ENCODE data around the gene BACH2.

DNA sequence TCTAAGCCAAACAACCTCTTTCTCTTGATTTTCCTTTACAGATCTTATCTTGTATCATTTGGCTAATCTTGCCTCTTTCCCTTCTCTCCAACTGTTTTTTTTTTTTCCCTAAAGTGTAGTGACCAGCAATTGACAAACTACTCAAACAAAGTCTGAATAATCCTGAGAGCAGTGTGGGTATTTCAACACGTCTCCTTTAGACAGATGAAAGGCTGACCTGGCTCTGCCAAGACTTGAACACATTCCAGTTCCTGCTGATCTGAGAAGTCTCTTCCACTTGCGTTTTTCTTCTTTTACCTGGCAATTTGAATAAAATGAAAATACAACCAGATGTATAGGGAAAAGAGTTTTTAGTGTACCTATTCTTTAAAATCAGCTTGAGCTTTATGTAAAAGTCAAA is 234.0 kb downstream of the BACH2 start:
- TF ChIP-seq POLR2A (IDR thresholded peaks at IDR 0.05) (no peak), POLR2AphosphoS5 (IDR thresholded peaks at IDR 0.05) (no peak)
